Thymus (tissue), 14 donors: Measurements from ENCODE around the gene NRROS. TPM values are rescaled to one million over a fixed set of nuclear protein-coding genes. Genes with fewer than 3 reads are reported as not detected.
"Not testable (repeated sequence)": the region's sequence is repeated elsewhere in the genome, so short reads cannot be mapped to it uniquely, and the experiment has no call there.

ENCODE experiments used
- DNase-seq, 9 donors: peaks; one replicate each; pipeline ENCODE4 v3.0.0-alpha.2; 2013; ENCODE audit warnings: low spot score in 9 of 9, low read depth in 6 of 9, missing footprints in 1 of 9
- H3K27ac ChIP-seq, 2 donors: one replicate each; pipeline ENCODE4 v1.5.1; 2013; ENCODE audit warnings: control low read depth in 1 of 2, low read depth in 1 of 2, low read length in 1 of 2, mild to moderate bottlenecking in 1 of 2, moderate library complexity in 1 of 2
- H3K27me3 ChIP-seq, 2 donors: one replicate each; pipeline ENCODE4 v1.5.1; 2013; ENCODE audit warnings: low read length in 1 of 2; ENCODE audit not compliant: control insufficient read depth in 2 of 2, insufficient read depth in 1 of 2
- H3K36me3 ChIP-seq, 2 donors: one replicate each; pipeline ENCODE4 v1.5.1; 2013; ENCODE audit warnings: low read length in 1 of 2, mild to moderate bottlenecking in 1 of 2, moderate library complexity in 1 of 2; ENCODE audit not compliant: control insufficient read depth in 2 of 2, insufficient read depth in 2 of 2
- H3K4me1 ChIP-seq, 2 donors: one replicate each; pipeline ENCODE4 v1.5.1; 2013; ENCODE audit warnings: low read length in 2 of 2; ENCODE audit not compliant: control insufficient read depth in 2 of 2, insufficient read depth in 2 of 2
- H3K4me3 ChIP-seq, 2 donors: one replicate each; pipeline ENCODE4 v1.5.1; 2013; ENCODE audit warnings: low read length in 2 of 2, control low read depth in 1 of 2, mild to moderate bottlenecking in 1 of 2
- H3K9me3 ChIP-seq, 2 donors: one replicate each; pipeline ENCODE4 v1.5.1; 2013; ENCODE audit warnings: low read length in 1 of 2, mild to moderate bottlenecking in 1 of 2; ENCODE audit not compliant: control insufficient read depth in 2 of 2, insufficient read depth in 1 of 2
- WGBS: extraction: QIAGEN DNeasy Blood & Tissue Kit; methylation state at CpG from one replicate; pipeline ENCODE4 v1.1.7; 2013; 5-methylcytosine and 5-hydroxymethylcytosine counted together
- long read RNA-seq, 10 donors: transcript quantifications; one replicate each; lab custom pipeline, GENCODE V29; 2026
- polyA plus RNA-seq: library from polyadenylated mRNA; stranded (reverse); fragments of 200-250 nt; gene quantifications from one replicate; pipeline ENCODE4 v1.2.3, GENCODE V29; 2013
- total RNA-seq: library from RNA; stranded (reverse); fragments of 120-200 nt; gene quantifications from one replicate; pipeline ENCODE4 v1.2.4, GENCODE V29; 2013
- donor health status: healthy.

Gene NRROS
- total RNA-seq (6.3 TPM), polyA plus RNA-seq (5.2 TPM)
- long read RNA-seq, donor 1 = 0 reads
- long read RNA-seq, donor 2 = 0 reads
- long read RNA-seq, donor 3, transcript NRROS-201 (3 exons, 2,564 nt) = major isoform, 8 of 8 reads
- long read RNA-seq, donor 3, partial matches to known transcripts = 0 of 8 reads
- long read RNA-seq, donor 3, other reads (novel, unspliced or antisense) = 0 of 8 reads
- long read RNA-seq, donor 4, transcript NRROS-201 (3 exons, 2,564 nt) = major isoform, 10 of 11 reads
- long read RNA-seq, donor 4, partial matches to known transcripts = 0 of 11 reads
- long read RNA-seq, donor 4, other reads (novel, unspliced or antisense) = 0 of 11 reads
- long read RNA-seq, donor 5, partial matches to known transcripts = 0 of 3 reads
- long read RNA-seq, donor 5, other reads (novel, unspliced or antisense) = 0 of 3 reads
- long read RNA-seq, donor 6, partial matches to known transcripts = 0 of 3 reads
- long read RNA-seq, donor 6, other reads (novel, unspliced or antisense) = 0 of 3 reads
- long read RNA-seq, donor 7, partial matches to known transcripts = 0 of 3 reads
- long read RNA-seq, donor 7, other reads (novel, unspliced or antisense) = 0 of 3 reads
- long read RNA-seq, donor 8, transcript NRROS-201 (3 exons, 2,564 nt) = major isoform, 6 of 7 reads
- long read RNA-seq, donor 8, partial matches to known transcripts = 0 of 7 reads
- long read RNA-seq, donor 8, other reads (novel, unspliced or antisense) = 0 of 7 reads
- long read RNA-seq, donor 9, partial matches to known transcripts = 0 of 3 reads
- long read RNA-seq, donor 9, other reads (novel, unspliced or antisense) = 0 of 3 reads
- long read RNA-seq, donor 10, partial matches to known transcripts = 0 of 5 reads
- long read RNA-seq, donor 10, other reads (novel, unspliced or antisense) = 0 of 5 reads

DNA sequence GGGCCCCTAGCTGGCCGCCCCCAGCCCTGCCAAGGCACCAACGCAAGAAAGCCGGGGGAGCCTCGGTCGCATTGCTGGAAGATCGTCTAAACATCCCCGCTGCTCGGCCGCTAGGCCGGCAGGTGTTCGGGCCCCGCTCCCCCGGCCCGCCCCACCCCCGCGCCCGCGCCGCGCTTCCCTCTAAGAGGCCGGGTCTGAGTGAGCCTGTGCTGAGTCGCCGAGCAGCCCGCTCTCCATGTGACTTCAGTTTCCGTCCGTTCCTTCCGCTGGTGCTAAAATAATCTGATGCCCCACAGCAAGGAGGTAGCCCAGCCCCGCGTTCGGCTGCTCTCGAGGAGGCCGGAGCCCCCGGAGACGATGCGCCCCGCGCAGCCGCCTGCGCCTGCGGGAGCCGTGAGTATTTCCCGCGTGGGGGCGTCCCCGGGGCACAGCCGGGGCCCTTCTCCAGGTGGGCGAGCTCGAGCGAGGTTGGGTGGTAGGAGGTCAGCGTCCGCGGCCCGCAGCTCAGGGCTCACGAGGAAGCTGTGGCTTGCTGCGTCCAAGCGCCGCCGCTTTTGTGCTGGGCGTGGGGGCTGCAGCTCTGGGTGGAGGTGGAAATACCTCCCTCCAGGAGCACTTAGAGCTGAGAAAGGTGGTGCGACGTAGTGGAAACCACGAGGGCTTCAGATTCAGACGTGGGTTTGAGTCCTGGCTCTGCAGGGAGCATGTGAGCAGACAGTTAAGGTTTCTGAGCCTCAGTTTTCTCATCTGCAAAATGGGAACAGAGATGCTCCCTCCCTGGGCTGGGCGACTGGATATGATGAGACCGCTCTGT lies at the start of gene NRROS:
TSS of gene NRROS (plus strand) at position 212 of the 814 bp plus-strand sequence. CDS start 14,846 bp downstream, outside the sequence.
- Histone ChIP-seq H3K27me3 (peaks cover 0 to 3% of the 10 kb centered on the region in 2 donors), H3K9me3 (peaks cover 0 to 4% of the 10 kb centered on the region in 2 donors), H3K4me3 (peak within 1 kb of the TSS; percentile 59 to 67), H3K27ac (peak within 1 kb of the TSS; percentile 82 to 85), H3K4me1 (peaks cover 44 to 90% of the 10 kb centered on the region in 2 donors), H3K36me3 (peaks cover 0 to 16% of the 10 kb centered on the region in 2 donors)
- WGBS = under 1% methylated on average over 65 of the region's 65 CpGs
- DNase-seq = peak in 3 of 9 donors; percentile 63 to 80 (median 68)

DNA sequence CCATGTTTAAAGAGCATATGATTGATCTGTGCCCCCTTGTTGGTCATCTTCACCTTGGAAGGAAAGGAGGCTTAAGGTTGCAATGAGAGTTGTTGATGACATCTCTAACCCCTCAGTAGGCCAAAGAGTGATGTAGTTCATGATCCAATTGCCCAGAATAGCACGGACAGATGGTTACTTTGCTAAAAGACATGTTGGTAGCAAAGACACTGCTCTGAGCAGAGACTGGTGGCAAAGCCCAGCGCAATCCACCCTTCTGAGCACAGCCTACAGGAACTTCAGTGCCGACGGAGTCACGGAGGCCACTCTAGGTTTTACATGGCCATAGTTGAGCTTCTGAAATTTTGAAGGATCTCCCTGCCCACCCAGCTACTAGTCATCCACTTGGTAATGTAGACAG lies 49.2 kb upstream of the NRROS start:
- H3K4me1 ChIP-seq = no peaks in the 10 kb centered on the region
- no peak overlapping the region for H3K4me3 ChIP-seq
- H3K9me3 ChIP-seq = no peaks in the 10 kb centered on the region
- H3K36me3 ChIP-seq = peaks cover 3 to 10% of the 10 kb centered on the region in 2 donors
- no peak for DNase-seq
- H3K27ac ChIP-seq = no peak overlapping the region
- H3K27me3 ChIP-seq = no peaks in the 10 kb centered on the region
- WGBS = 97% methylated on average over 5 of the region's 5 CpGs

DNA sequence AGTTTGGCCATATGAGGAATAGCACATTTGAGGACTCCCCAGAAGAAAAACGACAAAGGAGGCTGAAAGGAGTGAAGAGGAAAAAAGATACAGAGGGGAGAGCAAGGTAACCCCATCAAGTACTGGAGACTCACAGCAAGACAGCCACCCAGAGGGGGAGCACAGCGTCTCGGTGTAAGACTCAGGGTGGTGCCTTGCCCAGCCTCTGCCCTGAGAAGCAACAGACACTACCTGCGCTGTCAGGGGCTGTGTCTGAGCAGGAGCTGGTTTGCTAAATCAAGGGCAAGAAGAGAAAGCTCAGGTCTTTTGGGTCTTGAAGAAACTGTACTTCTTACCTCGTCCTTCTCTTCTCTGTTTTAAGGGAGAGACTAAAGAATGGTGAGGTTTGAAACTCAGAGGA lies 43.1 kb upstream of the NRROS start:
- H3K9me3 ChIP-seq = no peaks in the 10 kb centered on the region
- peaks cover 0 to 10% of the 10 kb centered on the region in 2 donors for H3K4me1 ChIP-seq
- no peaks in the 10 kb centered on the region for H3K27me3 ChIP-seq
- DNase-seq = no peak
- H3K36me3 ChIP-seq = no peaks in the 10 kb centered on the region
- 80% methylated on average over 5 of the region's 5 CpGs for WGBS
- no peak overlapping the region for H3K27ac ChIP-seq
- H3K4me3 ChIP-seq = no peak overlapping the region

DNA sequence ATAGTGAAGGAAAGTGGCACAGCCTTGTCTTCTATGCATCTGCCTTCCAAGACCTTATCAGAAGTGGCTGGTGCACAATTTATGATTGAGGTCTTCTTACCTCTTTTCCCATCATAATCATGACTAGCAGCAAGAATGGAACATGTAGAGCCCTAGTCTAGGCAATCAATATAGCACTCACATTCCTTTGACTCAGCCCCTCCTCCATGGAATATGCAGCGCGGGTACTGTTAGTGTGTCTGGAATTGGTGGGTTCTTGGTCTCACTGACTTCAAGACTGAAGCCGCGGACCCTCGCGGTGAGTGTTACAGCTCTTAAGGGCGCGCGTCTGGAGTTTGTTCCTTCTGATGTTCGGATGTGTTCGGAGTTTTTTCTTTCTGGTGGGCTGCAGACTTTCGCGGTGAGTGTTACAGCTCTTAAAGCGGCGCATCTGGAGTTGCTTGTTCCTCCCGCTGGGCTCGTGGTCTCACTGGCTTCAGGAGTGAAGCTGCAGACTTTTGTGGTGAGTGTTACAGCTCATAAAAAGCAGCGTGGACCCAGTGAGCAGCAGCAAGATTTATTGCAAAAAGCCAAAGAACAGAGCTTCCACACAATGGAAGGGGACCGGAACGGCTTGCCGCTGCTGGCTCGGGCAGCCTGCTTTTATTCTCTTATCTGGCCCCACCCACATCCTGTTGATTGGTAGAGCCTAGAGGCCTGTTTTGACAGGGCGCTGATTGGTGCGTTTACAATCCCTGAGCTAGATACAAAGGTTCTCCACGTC lies 41.3 kb upstream of the NRROS start:
- WGBS = 9% methylated on average over 25 of the region's 25 CpGs
- H3K36me3 ChIP-seq, H3K4me1 ChIP-seq, H3K27me3 ChIP-seq, H3K9me3 ChIP-seq: not testable (repeated sequence)
- peak overlapping the region; percentile 26 to 44 for H3K4me3 ChIP-seq
- peak overlapping the region; percentile 52 to 63 for H3K27ac ChIP-seq
- DNase-seq = peak in 3 of 9 donors; percentile 32 to 57 (median 48)

DNA sequence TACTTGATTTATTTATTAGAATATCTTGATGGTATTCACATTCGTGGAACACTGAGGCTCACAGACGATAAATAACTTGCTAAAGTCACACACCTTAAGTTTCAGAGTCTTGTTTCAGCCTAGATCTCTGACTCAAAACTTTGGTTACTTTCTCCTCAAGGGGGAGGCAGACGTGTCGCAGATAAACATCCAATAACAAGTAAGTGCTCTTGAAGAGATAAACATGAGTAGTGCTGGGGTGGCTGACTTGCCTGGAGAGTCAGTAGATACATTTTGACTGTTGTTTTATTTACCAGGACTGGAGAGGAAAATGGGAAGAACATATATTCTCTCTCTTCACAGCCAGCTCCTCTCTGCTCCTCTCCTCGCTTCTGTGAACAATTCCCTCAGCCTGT lies 39.8 kb upstream of the NRROS start:
- Histone ChIP-seq H3K4me1 (peaks cover 4 to 21% of the 10 kb centered on the region in 2 donors), H3K9me3 (no peaks in the 10 kb centered on the region), H3K36me3 (no peaks in the 10 kb centered on the region), H3K27ac (no peak overlapping the region), H3K4me3 (no peak overlapping the region), H3K27me3 (no peaks in the 10 kb centered on the region)
- WGBS = 96% methylated on average over 5 of the region's 5 CpGs
- no peak for DNase-seq

DNA sequence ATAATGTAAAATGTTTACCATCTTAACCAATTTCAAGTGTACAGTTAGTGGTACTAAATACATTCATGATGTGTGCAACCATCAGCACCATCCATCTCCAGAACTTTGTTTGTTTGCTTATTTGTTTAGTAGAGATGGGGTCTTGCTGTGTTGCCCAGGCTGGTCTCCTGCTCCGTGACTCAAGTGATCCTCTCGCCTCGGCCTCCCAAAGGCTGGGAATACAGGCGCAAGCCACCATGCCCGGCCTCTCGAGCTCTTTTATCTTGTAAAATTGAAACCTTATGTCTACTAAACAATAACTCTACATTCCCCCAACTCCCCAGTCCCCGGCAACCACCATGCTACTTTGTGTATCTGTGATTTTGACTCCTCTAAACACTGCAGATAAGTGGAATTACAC lies 39.1 kb upstream of the NRROS start:
- 98% methylated on average over 7 of the region's 7 CpGs for WGBS
- H3K27ac ChIP-seq = no peak overlapping the region
- DNase-seq = no peak
- H3K9me3 ChIP-seq = no peaks in the 10 kb centered on the region
- no peak overlapping the region for H3K4me3 ChIP-seq
- no peaks in the 10 kb centered on the region for H3K27me3 ChIP-seq
- H3K36me3 ChIP-seq = no peaks in the 10 kb centered on the region
- H3K4me1 ChIP-seq = peaks cover 4 to 24% of the 10 kb centered on the region in 2 donors

DNA sequence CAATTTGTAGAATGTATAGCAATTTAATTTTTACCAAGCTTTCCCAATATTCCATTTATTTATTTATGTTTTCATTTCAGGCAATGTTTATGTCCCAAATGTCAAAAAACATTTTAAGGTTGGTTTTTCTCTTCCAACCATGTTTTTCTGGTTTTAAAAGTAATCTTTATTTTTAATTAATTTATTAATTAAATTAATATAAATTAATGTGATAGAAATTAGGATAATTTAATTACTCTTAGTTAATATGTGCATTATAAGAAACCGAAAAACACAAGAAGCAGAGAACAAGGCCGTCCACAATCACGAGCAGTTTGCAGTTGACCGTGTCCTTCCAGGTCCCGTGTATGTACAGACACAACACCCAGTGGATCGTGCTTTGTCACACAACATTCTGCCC lies 36.8 kb upstream of the NRROS start:
- no peak overlapping the region for H3K27ac ChIP-seq
- peaks cover 4 to 21% of the 10 kb centered on the region in 2 donors for H3K4me1 ChIP-seq
- no peaks in the 10 kb centered on the region for H3K36me3 ChIP-seq
- 98% methylated on average over 6 of the region's 6 CpGs for WGBS
- H3K9me3 ChIP-seq = no peaks in the 10 kb centered on the region
- no peak overlapping the region for H3K4me3 ChIP-seq
- H3K27me3 ChIP-seq = no peaks in the 10 kb centered on the region
- DNase-seq = no peak

DNA sequence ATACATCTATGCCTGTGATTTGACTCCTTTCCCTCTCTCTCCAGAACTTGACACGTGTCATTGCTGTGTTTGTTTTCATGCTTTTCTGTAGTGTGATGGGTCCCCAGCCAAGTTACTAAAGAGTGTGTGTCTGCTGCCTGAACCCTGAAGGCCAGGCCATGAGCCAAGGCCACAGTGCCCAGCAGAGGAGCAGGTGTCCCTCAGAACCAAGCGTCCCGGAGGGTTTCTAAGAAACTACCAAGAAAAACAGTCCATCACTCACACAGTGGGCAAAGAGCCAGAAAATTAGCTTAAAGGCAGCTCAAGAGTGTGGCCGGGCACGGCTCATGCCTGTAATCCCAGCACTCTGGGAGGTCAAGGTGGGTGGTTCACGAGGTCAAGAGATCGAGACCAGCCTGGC lies 35.8 kb upstream of the NRROS start:
- no peaks in the 10 kb centered on the region for H3K36me3 ChIP-seq
- no peaks in the 10 kb centered on the region for H3K27me3 ChIP-seq
- 78% methylated on average over 7 of the region's 7 CpGs for WGBS
- no peaks in the 10 kb centered on the region for H3K9me3 ChIP-seq
- no peak for DNase-seq
- no peak overlapping the region for H3K4me3 ChIP-seq
- H3K4me1 ChIP-seq = peaks cover 4 to 15% of the 10 kb centered on the region in 2 donors
- no peak overlapping the region for H3K27ac ChIP-seq
